Fibroblast of lung (primary cell): Measurements from ENCODE around the gene TWNK. TPM values are rescaled to one million over a fixed set of nuclear protein-coding genes. Genes with fewer than 3 reads are reported as not detected.

ENCODE experiments used
- DNase-seq, 2 donors: peaks; one replicate each; pipeline versions ENCODE4 v3.0.0 to v3.0.0-alpha.2; 2010; ENCODE audit warnings: low read depth in 2 of 2
- H2AFZ ChIP-seq: 2 replicates; pipeline ENCODE4 v1.5.1; 2012; ENCODE audit warnings: low read length, control low read depth, inconsistent platforms
- H3K27ac ChIP-seq: 2 replicates; pipeline ENCODE4 v1.5.1; 2011; ENCODE audit warnings: low read length, control low read depth; ENCODE audit not compliant: insufficient read depth
- H3K27me3 ChIP-seq: 2 replicates; pipeline ENCODE4 v1.5.1; 2011; ENCODE audit warnings: mild to moderate bottlenecking, low read length; ENCODE audit not compliant: control insufficient read depth, insufficient read depth
- H3K36me3 ChIP-seq: 2 replicates; pipeline ENCODE4 v1.5.1; 2011; ENCODE audit warnings: low read length; ENCODE audit not compliant: control insufficient read depth, insufficient read depth
- H3K4me1 ChIP-seq: 2 replicates; pipeline ENCODE4 v1.5.1; 2011; ENCODE audit warnings: low read length; ENCODE audit not compliant: control insufficient read depth, insufficient read depth; ENCODE audit errors: extremely low read depth
- H3K4me2 ChIP-seq: 2 replicates; pipeline ENCODE4 v1.5.1; 2011; ENCODE audit warnings: low read length, control low read depth; ENCODE audit not compliant: insufficient read depth; ENCODE audit errors: extremely low read depth
- H3K4me3 ChIP-seq, 4 experiments: fragments of 200-600 bp in 1 of 4; sonication (generic) in 1 of 4; replicated peaks in 1 of 4; 2 replicates each; pipeline ENCODE4 v1.5.1; 2011 to 2016; ENCODE audit warnings: low read length in 4 of 4, low read depth in 3 of 4, mild to moderate bottlenecking in 3 of 4, control low read depth in 2 of 4, inconsistent platforms in 1 of 4, mixed read lengths in 1 of 4; ENCODE audit not compliant: insufficient read depth in 1 of 4; ENCODE audit errors: control extremely low read depth in 1 of 4
- H3K79me2 ChIP-seq: 2 replicates; pipeline ENCODE4 v1.5.1; 2012; ENCODE audit warnings: mild to moderate bottlenecking, low read length, inconsistent platforms; ENCODE audit not compliant: control insufficient read depth, insufficient read depth
- H3K9ac ChIP-seq: 2 replicates; pipeline ENCODE4 v1.5.1; 2011; ENCODE audit warnings: mild to moderate bottlenecking, low read length, control low read depth; ENCODE audit not compliant: insufficient read depth
- H3K9me3 ChIP-seq: 2 replicates; pipeline ENCODE4 v1.5.1; 2012; ENCODE audit warnings: low read depth, low read length; ENCODE audit not compliant: control insufficient read depth, insufficient read depth
- H4K20me1 ChIP-seq: 2 replicates; pipeline ENCODE4 v1.5.1; 2011; ENCODE audit warnings: low read length; ENCODE audit not compliant: control insufficient read depth, insufficient read depth; ENCODE audit errors: extremely low read depth
- CTCF ChIP-seq, 2 donors: IDR thresholded peaks in 1 of 2; conservative IDR thresholded peaks in 1 of 2; 1 replicate in 1 of 2; 2 replicates in 1 of 2; pipeline ENCODE4 v1.5.1; 2011 to 2012; ENCODE audit warnings: low read length in 2 of 2, control low read depth in 1 of 2, inconsistent platforms in 1 of 2, low read depth in 1 of 2, mild to moderate bottlenecking in 1 of 2
- EZH2 ChIP-seq: IDR thresholded peaks from 2 replicates; pipeline ENCODE4 v1.5.1; 2012; ENCODE audit warnings: low read length, control low read depth, mild to moderate bottlenecking; ENCODE audit errors: missing control alignments
- polyA plus RNA-seq, 2 donors: library from polyadenylated mRNA; depleted of rRNA in 1 of 2; stranded (reverse) in 1 of 2; unstranded in 1 of 2; fragments of >200 nt; gene quantifications; 2 replicates each; pipeline ENCODE4 v1.2.1, GENCODE V29; 2011 to 2012; ENCODE audit warnings: missing spikeins in 1 of 2
- total RNA-seq: library from RNA; depleted of rRNA; stranded (reverse); fragments of >200 nt; gene quantifications from 2 replicates; pipeline ENCODE4 v1.2.1, GENCODE V29; 2014

Gene TWNK
- total and polyA plus RNA-seq, 2 donors (not counting 1 experiment from before 2014, with no cell fraction given): 3.8 to 6.1 TPM

DNA sequence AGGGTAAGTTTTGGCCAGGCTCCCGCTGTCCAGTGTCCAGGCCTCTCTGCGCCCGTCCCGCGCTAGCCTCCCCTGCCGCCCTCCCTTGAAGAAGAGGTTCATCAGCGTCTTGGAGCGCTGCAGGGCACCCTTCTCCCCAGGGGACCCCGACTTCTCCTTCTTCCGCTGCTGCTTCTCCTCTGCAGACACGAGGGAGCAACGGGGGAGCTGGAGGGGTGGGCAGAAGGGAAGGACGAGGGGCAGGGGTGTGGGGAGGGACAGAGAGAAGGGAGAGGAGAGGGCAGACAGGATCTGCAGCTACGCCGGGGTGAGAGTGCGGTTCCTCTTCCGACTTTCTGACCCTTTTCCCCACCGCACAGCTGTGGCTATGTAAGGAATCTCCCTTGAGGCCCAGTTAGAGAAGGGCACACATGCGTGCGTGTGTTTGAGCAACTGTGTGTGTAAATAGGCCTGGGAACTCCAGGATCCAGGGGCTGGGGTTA is 30.8 kb downstream of the TWNK start:
- H4K20me1 ChIP-seq: no peaks in the 10 kb centered on the region
- no peaks in the 10 kb centered on the region for H3K27me3 ChIP-seq
- DNase-seq: no peak
- TF ChIP-seq EZH2 (no peak), CTCF (conservative IDR thresholded peaks at IDR 0.05 in 1 of 2, IDR thresholded peaks at IDR 0.05 in 1 of 2; ENCODE audit: low read depth in 1 of 2, low read length in 2 of 2) (no peak)
- H3K4me1 ChIP-seq: peaks cover 21% of the 10 kb centered on the region
- H3K79me2 ChIP-seq: no peaks in the 10 kb centered on the region
- no peak overlapping the region for H3K4me3 ChIP-seq
- H2AFZ ChIP-seq: no peak overlapping the region
- H3K27ac ChIP-seq: no peak overlapping the region
- H3K4me2 ChIP-seq: no peak overlapping the region
- H3K36me3 ChIP-seq: no peaks in the 10 kb centered on the region
- no peaks in the 10 kb centered on the region for H3K9me3 ChIP-seq
- H3K9ac ChIP-seq: no peak overlapping the region

GRCh38 chr10:101018600-101019439 is 31.5 kb downstream of the TWNK start:
- H3K79me2 ChIP-seq: no peaks in the 10 kb centered on the region
- H3K4me1 ChIP-seq: peaks cover 16% of the 10 kb centered on the region
- H2AFZ ChIP-seq: peak overlapping the region; percentile 5
- H3K27ac ChIP-seq: peak overlapping the region; percentile 47
- no peak overlapping the region for H3K4me2 ChIP-seq
- no peaks in the 10 kb centered on the region for H3K9me3 ChIP-seq
- no peak overlapping the region for H3K4me3 ChIP-seq
- peak overlapping the region; percentile 46 for H3K9ac ChIP-seq
- H3K27me3 ChIP-seq: no peaks in the 10 kb centered on the region
- no peaks in the 10 kb centered on the region for H3K36me3 ChIP-seq
- TF ChIP-seq EZH2 (no peak), CTCF (conservative IDR thresholded peaks at IDR 0.05 in 1 of 2, IDR thresholded peaks at IDR 0.05 in 1 of 2; ENCODE audit: low read depth in 1 of 2, low read length in 2 of 2) (peak; percentile 65 to 75)
- peak; percentile 70 to 75 for DNase-seq
- H4K20me1 ChIP-seq: no peaks in the 10 kb centered on the region

DNA sequence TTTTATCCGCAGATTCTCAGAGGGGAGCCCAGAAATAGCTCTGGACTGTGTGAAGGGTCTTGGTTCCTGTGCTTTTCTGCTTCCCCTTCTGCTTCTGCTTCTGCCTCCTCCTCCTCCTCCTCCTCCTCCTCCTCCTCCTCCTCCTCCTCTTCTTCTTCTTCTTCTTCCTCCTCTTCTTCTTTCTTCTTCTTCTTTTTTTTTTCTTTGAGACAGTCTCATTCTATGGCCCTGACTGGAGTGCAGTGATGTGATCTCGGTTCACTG is 32.0 kb downstream of the TWNK start:
- Histone ChIP-seq H2AFZ (no peak overlapping the region), H3K27ac (no peak overlapping the region)
- DNase-seq: no peak

More for the DNA sequence above, 32.0 kb downstream of the TWNK start:
- no peak overlapping the region for H3K4me2 ChIP-seq
- no peaks in the 10 kb centered on the region for H4K20me1 ChIP-seq
- no peaks in the 10 kb centered on the region for H3K36me3 ChIP-seq
- H3K9ac ChIP-seq: no peak overlapping the region
- no peaks in the 10 kb centered on the region for H3K79me2 ChIP-seq
- H3K27me3 ChIP-seq: no peaks in the 10 kb centered on the region
- TF ChIP-seq EZH2: no peak
- no peak for TF ChIP-seq CTCF (conservative IDR thresholded peaks at IDR 0.05 in 1 of 2, IDR thresholded peaks at IDR 0.05 in 1 of 2; ENCODE audit: low read depth in 1 of 2, low read length in 2 of 2)
- no peaks in the 10 kb centered on the region for H3K9me3 ChIP-seq
- H3K4me3 ChIP-seq: no peak overlapping the region
- peaks cover 14% of the 10 kb centered on the region for H3K4me1 ChIP-seq
